Panc1 (cell line): ENCODE results near the gene EPB41L5.

Experiments
- POLR2AphosphoS5 ChIP-seq: IDR thresholded peaks from 2 replicates; pipeline ENCODE4 v1.6.1; 2012; ENCODE audit warnings: mild to moderate bottlenecking, low read depth, low read length, moderate library complexity
- SIN3A ChIP-seq: IDR thresholded peaks from 2 replicates; pipeline ENCODE4 v1.6.1; 2012; ENCODE audit warnings: low read depth, mild to moderate bottlenecking, low read length, moderate library complexity, borderline replicate concordance; ENCODE audit not compliant: insufficient read depth
- TCF7L2 ChIP-seq: IDR thresholded peaks from 2 replicates; pipeline ENCODE4 v1.6.1; 2011; ENCODE audit warnings: mild to moderate bottlenecking, low read depth, low read length, inconsistent platforms
- TF ChIP-seq, protein P1 (sequence below): fragments of 450-650 bp; IDR thresholded peaks from 2 replicates; pipeline ENCODE4 v1.5.1; 2017; ENCODE audit warnings: mild to moderate bottlenecking
- TF ChIP-seq, protein P2 (sequence below), 2 experiments: IDR thresholded peaks; 2 replicates each; pipeline ENCODE4 v1.6.1; 2011 to 2012; ENCODE audit warnings: low read depth in 2 of 2, control low read depth in 1 of 2, low read length in 1 of 2, mild to moderate bottlenecking in 1 of 2, moderate library complexity in 1 of 2; ENCODE audit not compliant: insufficient read depth in 1 of 2

DNA sequence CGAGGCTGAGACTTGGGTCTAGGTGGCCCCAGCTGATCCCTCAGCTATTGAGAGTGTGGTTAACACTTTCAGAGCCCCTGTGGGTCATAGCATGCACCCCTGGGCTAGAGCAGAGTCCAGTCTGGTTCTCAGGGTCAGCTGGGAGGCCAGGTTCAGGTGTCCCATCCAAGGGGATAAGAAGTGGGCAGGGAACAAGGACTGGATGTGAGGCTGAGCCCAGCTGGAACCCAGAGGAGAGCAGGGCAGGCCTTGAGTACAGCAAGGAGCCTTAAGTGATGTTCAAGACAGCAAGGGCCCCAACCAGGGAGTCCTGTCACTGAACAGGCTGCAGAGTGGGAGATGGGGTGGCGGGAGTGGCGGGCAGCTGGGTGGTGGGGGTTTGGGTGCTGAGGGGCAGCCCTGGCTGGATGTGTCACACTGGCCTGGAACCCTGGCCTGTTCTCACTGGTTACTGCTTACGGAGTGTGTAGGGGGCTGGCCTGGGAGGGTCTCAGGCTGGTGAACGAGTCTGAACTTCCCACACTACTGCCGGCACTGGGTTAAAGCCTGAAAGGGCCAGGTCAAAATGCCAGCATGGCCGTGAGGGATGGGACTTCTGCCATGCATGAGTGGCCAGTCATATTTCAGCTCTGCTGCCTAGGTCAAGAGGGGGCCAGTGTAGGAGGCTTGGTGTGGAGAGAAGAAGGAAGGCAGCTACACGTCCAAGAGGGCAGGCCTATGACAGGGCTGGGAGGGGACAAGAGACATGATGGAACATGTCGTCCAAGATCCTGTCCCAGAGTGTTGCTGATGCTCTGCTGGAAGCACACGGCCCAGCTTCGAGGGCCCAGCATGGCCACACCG, 196.8 kb downstream of the EPB41L5 start:
- TF ChIP-seq, protein P1, sequence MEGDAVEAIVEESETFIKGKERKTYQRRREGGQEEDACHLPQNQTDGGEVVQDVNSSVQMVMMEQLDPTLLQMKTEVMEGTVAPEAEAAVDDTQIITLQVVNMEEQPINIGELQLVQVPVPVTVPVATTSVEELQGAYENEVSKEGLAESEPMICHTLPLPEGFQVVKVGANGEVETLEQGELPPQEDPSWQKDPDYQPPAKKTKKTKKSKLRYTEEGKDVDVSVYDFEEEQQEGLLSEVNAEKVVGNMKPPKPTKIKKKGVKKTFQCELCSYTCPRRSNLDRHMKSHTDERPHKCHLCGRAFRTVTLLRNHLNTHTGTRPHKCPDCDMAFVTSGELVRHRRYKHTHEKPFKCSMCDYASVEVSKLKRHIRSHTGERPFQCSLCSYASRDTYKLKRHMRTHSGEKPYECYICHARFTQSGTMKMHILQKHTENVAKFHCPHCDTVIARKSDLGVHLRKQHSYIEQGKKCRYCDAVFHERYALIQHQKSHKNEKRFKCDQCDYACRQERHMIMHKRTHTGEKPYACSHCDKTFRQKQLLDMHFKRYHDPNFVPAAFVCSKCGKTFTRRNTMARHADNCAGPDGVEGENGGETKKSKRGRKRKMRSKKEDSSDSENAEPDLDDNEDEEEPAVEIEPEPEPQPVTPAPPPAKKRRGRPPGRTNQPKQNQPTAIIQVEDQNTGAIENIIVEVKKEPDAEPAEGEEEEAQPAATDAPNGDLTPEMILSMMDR: no peak
- TF ChIP-seq, protein P2, sequence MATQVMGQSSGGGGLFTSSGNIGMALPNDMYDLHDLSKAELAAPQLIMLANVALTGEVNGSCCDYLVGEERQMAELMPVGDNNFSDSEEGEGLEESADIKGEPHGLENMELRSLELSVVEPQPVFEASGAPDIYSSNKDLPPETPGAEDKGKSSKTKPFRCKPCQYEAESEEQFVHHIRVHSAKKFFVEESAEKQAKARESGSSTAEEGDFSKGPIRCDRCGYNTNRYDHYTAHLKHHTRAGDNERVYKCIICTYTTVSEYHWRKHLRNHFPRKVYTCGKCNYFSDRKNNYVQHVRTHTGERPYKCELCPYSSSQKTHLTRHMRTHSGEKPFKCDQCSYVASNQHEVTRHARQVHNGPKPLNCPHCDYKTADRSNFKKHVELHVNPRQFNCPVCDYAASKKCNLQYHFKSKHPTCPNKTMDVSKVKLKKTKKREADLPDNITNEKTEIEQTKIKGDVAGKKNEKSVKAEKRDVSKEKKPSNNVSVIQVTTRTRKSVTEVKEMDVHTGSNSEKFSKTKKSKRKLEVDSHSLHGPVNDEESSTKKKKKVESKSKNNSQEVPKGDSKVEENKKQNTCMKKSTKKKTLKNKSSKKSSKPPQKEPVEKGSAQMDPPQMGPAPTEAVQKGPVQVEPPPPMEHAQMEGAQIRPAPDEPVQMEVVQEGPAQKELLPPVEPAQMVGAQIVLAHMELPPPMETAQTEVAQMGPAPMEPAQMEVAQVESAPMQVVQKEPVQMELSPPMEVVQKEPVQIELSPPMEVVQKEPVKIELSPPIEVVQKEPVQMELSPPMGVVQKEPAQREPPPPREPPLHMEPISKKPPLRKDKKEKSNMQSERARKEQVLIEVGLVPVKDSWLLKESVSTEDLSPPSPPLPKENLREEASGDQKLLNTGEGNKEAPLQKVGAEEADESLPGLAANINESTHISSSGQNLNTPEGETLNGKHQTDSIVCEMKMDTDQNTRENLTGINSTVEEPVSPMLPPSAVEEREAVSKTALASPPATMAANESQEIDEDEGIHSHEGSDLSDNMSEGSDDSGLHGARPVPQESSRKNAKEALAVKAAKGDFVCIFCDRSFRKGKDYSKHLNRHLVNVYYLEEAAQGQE (IDR thresholded peaks at IDR 0.05; ENCODE audit: insufficient read depth in 1 of 2, low read depth in 2 of 2, low read length in 1 of 2): no peak
- TF ChIP-seq POLR2AphosphoS5 (no peak), TCF7L2 (no peak), SIN3A (no peak)
